ENCODE data around the gene ART4. TPM values are rescaled to one million over a fixed set of nuclear protein-coding genes. Genes with fewer than 3 reads are reported as not detected.

The ART4 gene
- polyA plus RNA-seq, 3 donors: 0.16 to 0.23 (median 0.16) TPM

- DNase-seq: no peak
Observed at GRCh38 chr12:14852880-14853279, 9.6 kb upstream of the ART4 start.

GRCh38 chr12:14850929-14851663 is 7.8 kb upstream of the ART4 start:
- no peak for DNase-seq

GRCh38 chr12:14849661-14850060 is 6.3 kb upstream of the ART4 start:
- DNase-seq: no peak

GRCh38 chr12:14846876-14847580 is 3.7 kb upstream of the ART4 start:
- DNase-seq: no peak

GRCh38 chr12:14846042-14846587 is 2.8 kb upstream of the ART4 start:
- DNase-seq: no peak

- DNase-seq: peak; percentile 66
Observed at GRCh38 chr12:14845350-14845750, 2.0 kb upstream of the ART4 start.

GRCh38 chr12:14844401-14844800 is 1.1 kb upstream of the ART4 start:
- DNase-seq: no peak

- DNase-seq: no peak
Observed at GRCh38 chr12:14842315-14842714, 1.0 kb downstream of the ART4 start.

GRCh38 chr12:14841761-14842160 is 1.6 kb downstream of the ART4 start:
- peak; percentile 37 for DNase-seq

- no peak for DNase-seq
Observed at GRCh38 chr12:14840616-14841015, 2.7 kb downstream of the ART4 start.

GRCh38 chr12:14839262-14839661 is 4.1 kb downstream of the ART4 start:
- no peak for DNase-seq

GRCh38 chr12:14836336-14837210 is 6.8 kb downstream of the ART4 start:
- no peak for DNase-seq

GRCh38 chr12:14834509-14834908 is 8.8 kb downstream of the ART4 start:
- DNase-seq: no peak

GRCh38 chr12:14833952-14834351 is 9.4 kb downstream of the ART4 start:
- no peak for DNase-seq

GRCh38 chr12:14833336-14833735 is 10.0 kb downstream of the ART4 start:
- no peak for DNase-seq

GRCh38 chr12:14828892-14829291 is 14.4 kb downstream of the ART4 start:
- no peak for DNase-seq

GRCh38 chr12:14827043-14827442 is 16.3 kb downstream of the ART4 start:
- DNase-seq: no peak

- DNase-seq: no peak
Observed at GRCh38 chr12:14826491-14826890, 16.8 kb downstream of the ART4 start.

GRCh38 chr12:14825256-14825655 is 18.1 kb downstream of the ART4 start:
- no peak for DNase-seq

- DNase-seq: no peak
Observed at GRCh38 chr12:14824012-14824634, 19.2 kb downstream of the ART4 start.

- no peak for DNase-seq
Observed at GRCh38 chr12:14814014-14814413, 29.3 kb downstream of the ART4 start, which contains the start of gene SMCO3. TSS of gene SMCO3 (minus strand) at chr12:14814182. CDS start at chr12:14806680, 7,502 bp downstream.

GRCh38 chr12:14811486-14811885 is 31.8 kb downstream of the ART4 start:
- no peak for DNase-seq

Measured in renal pelvis (tissue), 4 donors.